Endothelial cell of umbilical vein (primary cell): Measurements from ENCODE around the gene ABCC5.

Source experiments
- CTCF ChIP-seq, 2 donors: IDR thresholded peaks; 1 replicate in 1 of 2; 2 replicates in 1 of 2; pipeline ENCODE4 v1.5.1; 2011; ENCODE audit warnings: low read length in 2 of 2, mild to moderate bottlenecking in 2 of 2, moderate library complexity in 2 of 2, control low read depth in 1 of 2, inconsistent platforms in 1 of 2, low read depth in 1 of 2; ENCODE audit not compliant: insufficient read depth in 1 of 2; ENCODE audit errors: extremely low read depth in 1 of 2
- EZH2 ChIP-seq: IDR thresholded peaks from 2 replicates; pipeline ENCODE4 v1.6.1; 2012; ENCODE audit warnings: borderline replicate concordance, low read depth, mild to moderate bottlenecking, moderate library complexity, low read length, inconsistent platforms; ENCODE audit not compliant: severe bottlenecking
- FOS ChIP-seq: IDR thresholded peaks from 2 replicates; pipeline ENCODE4 v1.6.1; 2011; ENCODE audit warnings: mild to moderate bottlenecking, low read length, moderate library complexity, borderline replicate concordance; ENCODE audit not compliant: insufficient read depth
- GATA2 ChIP-seq: IDR thresholded peaks from 2 replicates; pipeline ENCODE4 v1.7.0; 2011; ENCODE audit warnings: low read depth, mild to moderate bottlenecking, moderate library complexity, mixed read lengths, low read length; ENCODE audit not compliant: insufficient read length, insufficient read depth
- MAX ChIP-seq: IDR thresholded peaks from 2 replicates; pipeline ENCODE4 v1.6.1; 2011; ENCODE audit not compliant: insufficient read depth, insufficient read length
- MYC ChIP-seq: IDR thresholded peaks from one replicate; pipeline ENCODE4 v1.6.1; 2011; ENCODE audit warnings: mild to moderate bottlenecking, low read depth, low read length
- POLR2A ChIP-seq: IDR thresholded peaks from 2 replicates; pipeline ENCODE4 v1.6.1; 2012; ENCODE audit warnings: low read depth, mild to moderate bottlenecking, control low read depth, low read length
- POLR2AphosphoS5 ChIP-seq: IDR thresholded peaks from 2 replicates; pipeline ENCODE4 v1.6.1; 2012; ENCODE audit warnings: low read depth, mild to moderate bottlenecking, control low read depth, low read length, moderate library complexity; ENCODE audit not compliant: insufficient read depth

DNA sequence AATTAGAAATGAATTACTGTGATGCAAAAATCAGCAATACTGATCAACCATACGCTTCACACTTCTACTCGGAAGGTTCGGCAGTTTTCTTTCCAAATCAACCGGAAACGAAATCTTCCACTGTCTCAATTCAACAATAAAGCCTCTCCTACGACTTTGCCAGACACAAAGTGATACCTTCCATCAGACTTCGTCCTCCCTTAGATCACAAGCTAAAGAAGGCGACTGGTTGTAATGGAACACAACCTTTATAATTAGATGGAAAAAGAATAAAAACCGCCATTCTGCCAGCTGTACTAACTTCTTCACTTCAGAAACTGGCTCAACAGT, 133.6 kb downstream of the ABCC5 start:
- TF ChIP-seq MAX = no peak
- no peak for TF ChIP-seq FOS
- TF ChIP-seq POLR2A = no peak
- no peak for TF ChIP-seq CTCF (IDR thresholded peaks at IDR 0.05; ENCODE audit: extremely low read depth in 1 of 2, insufficient read depth in 1 of 2, low read depth in 1 of 2, low read length in 2 of 2)
- TF ChIP-seq GATA2 = no peak
- TF ChIP-seq EZH2 = no peak
- TF ChIP-seq POLR2AphosphoS5 = no peak
- no peak for TF ChIP-seq MYC
